Measurements from ENCODE around the gene ZFP90.

DNA sequence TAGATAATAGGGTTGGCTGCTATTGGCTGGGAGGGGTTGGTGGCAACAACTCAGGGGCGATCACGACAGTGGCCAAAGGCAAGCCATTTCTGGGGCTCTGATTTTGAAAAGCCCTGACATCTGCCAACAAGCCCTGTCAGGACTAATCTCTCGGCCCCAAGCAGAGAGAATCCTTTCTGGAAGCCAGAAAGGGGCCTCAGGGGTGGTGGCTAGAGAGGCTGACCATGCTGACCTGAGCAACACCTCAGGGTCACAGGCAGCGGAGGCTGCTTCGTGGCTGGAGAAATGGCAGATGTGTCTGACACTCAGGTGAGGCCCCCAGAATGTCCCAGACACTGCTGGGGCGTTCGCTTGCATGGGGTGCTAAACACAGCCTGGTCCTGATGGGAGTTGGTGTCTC is 35.0 kb upstream of the ZFP90 start:
- TF ChIP-seq CTCF (IDR thresholded peaks at IDR 0.05): no peak
- no peak for TF ChIP-seq POLR2A (IDR thresholded peaks at IDR 0.05)
